ENCODE results near the gene NGEF. TPM values are rescaled to one million over a fixed set of nuclear protein-coding genes. Genes with fewer than 3 reads are reported as not detected.

Gene NGEF
- total and polyA plus RNA-seq, 4 donors, result 10.6 to 22.6 (median 10.8) TPM

GRCh38 chr2:232966122-232966521, 46.9 kb downstream of the NGEF start:
- Histone ChIP-seq H3K27ac (ENCODE audit: low read depth in 1 of 2, low read length in 2 of 2) (no peak overlapping the region), H3K36me3 (ENCODE audit: control insufficient read depth in 4 of 4, insufficient read depth in 3 of 4, low read depth in 1 of 4, low read length in 3 of 4) (peaks cover 0 to 13% (median 10%) of the 10 kb centered on the region in 4 donors), H3K27me3 (ENCODE audit: control insufficient read depth in 4 of 4, insufficient read depth in 4 of 4, low read length in 3 of 4) (no peaks in the 10 kb centered on the region), H3K4me3 (ENCODE audit: low read depth in 1 of 3, low read length in 3 of 3) (no peak overlapping the region), H3K4me1 (ENCODE audit: control insufficient read depth in 4 of 4, insufficient read depth in 4 of 4, low read length in 3 of 4) (no peaks in the 10 kb centered on the region), H3K9me3 (ENCODE audit: control insufficient read depth in 4 of 4, low read length in 3 of 4) (no peaks in the 10 kb centered on the region), H3K9ac (ENCODE audit: low read depth in 1 of 2, low read length in 2 of 2) (no peak overlapping the region)
- 84% methylated on average over 5 of the region's 5 CpGs for WGBS
- TF ChIP-seq HNF4A (conservative IDR thresholded peaks at IDR 0.05), result no peak
- TF ChIP-seq FOXA2 (IDR thresholded peaks at IDR 0.05), result no peak
- DNase-seq (ENCODE audit: low spot score), result no peak

GRCh38 chr2:232963913-232964312, 49.1 kb downstream of the NGEF start:
- H3K9me3 ChIP-seq (ENCODE audit: control insufficient read depth in 4 of 4, low read length in 3 of 4), result no peaks in the 10 kb centered on the region
- DNase-seq (ENCODE audit: low spot score), result no peak
- H3K27ac ChIP-seq (ENCODE audit: low read depth in 1 of 2, low read length in 2 of 2), result no peak overlapping the region
- WGBS, result 94% methylated on average over 1 of the region's 1 CpG
- H3K36me3 ChIP-seq (ENCODE audit: control insufficient read depth in 4 of 4, insufficient read depth in 3 of 4, low read depth in 1 of 4, low read length in 3 of 4), result peaks cover 0 to 9% (median 6%) of the 10 kb centered on the region in 4 donors
- TF ChIP-seq FOXA1 (IDR thresholded peaks at IDR 0.05) (no peak), GABPA (IDR thresholded peaks at IDR 0.05 in 1 of 2, conservative IDR thresholded peaks at IDR 0.05 in 1 of 2) (no peak), HNF4G (IDR thresholded peaks at IDR 0.05) (no peak), JUND (IDR thresholded peaks at IDR 0.05) (no peak), RAD21 (IDR thresholded peaks at IDR 0.05) (no peak), CTCF (IDR thresholded peaks at IDR 0.05; ENCODE audit: low read depth, low read length, missing input control) (no peak), FOXA2 (IDR thresholded peaks at IDR 0.05) (no peak), MAX (IDR thresholded peaks at IDR 0.05) (no peak), SP1 (IDR thresholded peaks at IDR 0.05) (no peak), EGR1 (IDR thresholded peaks at IDR 0.05; ENCODE audit: low read depth in 2 of 2) (no peak), TAF1 (conservative IDR thresholded peaks at IDR 0.05) (no peak), YY1 (IDR thresholded peaks at IDR 0.05) (no peak), NR2F2 (IDR thresholded peaks at IDR 0.05) (no peak), RXRA (IDR thresholded peaks at IDR 0.05) (no peak), REST (IDR thresholded peaks at IDR 0.05) (no peak), HNF4A (conservative IDR thresholded peaks at IDR 0.05) (no peak)
- TF ChIP-seq, protein P1, sequence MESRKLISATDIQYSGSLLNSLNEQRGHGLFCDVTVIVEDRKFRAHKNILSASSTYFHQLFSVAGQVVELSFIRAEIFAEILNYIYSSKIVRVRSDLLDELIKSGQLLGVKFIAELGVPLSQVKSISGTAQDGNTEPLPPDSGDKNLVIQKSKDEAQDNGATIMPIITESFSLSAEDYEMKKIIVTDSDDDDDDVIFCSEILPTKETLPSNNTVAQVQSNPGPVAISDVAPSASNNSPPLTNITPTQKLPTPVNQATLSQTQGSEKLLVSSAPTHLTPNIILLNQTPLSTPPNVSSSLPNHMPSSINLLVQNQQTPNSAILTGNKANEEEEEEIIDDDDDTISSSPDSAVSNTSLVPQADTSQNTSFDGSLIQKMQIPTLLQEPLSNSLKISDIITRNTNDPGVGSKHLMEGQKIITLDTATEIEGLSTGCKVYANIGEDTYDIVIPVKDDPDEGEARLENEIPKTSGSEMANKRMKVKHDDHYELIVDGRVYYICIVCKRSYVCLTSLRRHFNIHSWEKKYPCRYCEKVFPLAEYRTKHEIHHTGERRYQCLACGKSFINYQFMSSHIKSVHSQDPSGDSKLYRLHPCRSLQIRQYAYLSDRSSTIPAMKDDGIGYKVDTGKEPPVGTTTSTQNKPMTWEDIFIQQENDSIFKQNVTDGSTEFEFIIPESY (IDR thresholded peaks at IDR 0.05), result no peak
- TF ChIP-seq, protein P2, sequence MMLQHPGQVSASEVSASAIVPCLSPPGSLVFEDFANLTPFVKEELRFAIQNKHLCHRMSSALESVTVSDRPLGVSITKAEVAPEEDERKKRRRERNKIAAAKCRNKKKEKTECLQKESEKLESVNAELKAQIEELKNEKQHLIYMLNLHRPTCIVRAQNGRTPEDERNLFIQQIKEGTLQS (IDR thresholded peaks at IDR 0.05), result no peak
- H3K9ac ChIP-seq (ENCODE audit: low read depth in 1 of 2, low read length in 2 of 2), result no peak overlapping the region
- H3K27me3 ChIP-seq (ENCODE audit: control insufficient read depth in 4 of 4, insufficient read depth in 4 of 4, low read length in 3 of 4), result no peaks in the 10 kb centered on the region
- no peak overlapping the region for H3K4me3 ChIP-seq (ENCODE audit: low read depth in 1 of 3, low read length in 3 of 3)
- no peaks in the 10 kb centered on the region for H3K4me1 ChIP-seq (ENCODE audit: control insufficient read depth in 4 of 4, insufficient read depth in 4 of 4, low read length in 3 of 4)
